GM12878 (cell line): ENCODE results near the gene ARFRP1. TPM values are rescaled to one million over a fixed set of nuclear protein-coding genes. Genes with fewer than 3 reads are reported as not detected.

ENCODE experiments used
- E2F8 ChIP-seq: fragments of 450-650 bp; IDR thresholded peaks from 2 replicates; pipeline ENCODE4 v1.6.1; 2018; ENCODE audit warnings: mild to moderate bottlenecking, low read depth, moderate library complexity; ENCODE audit not compliant: partially characterized antibody
- FOS ChIP-seq: IDR thresholded peaks from 3 replicates; pipeline ENCODE4 v1.6.1; 2011; ENCODE audit warnings: borderline replicate concordance; ENCODE audit not compliant: insufficient read length; ENCODE audit errors: extremely low read depth
- IKZF2 ChIP-seq, 2 experiments: fragments of 450-650 bp; IDR thresholded peaks; 2 replicates each; pipeline ENCODE4 v1.6.1; 2017; ENCODE audit warnings: mild to moderate bottlenecking in 2 of 2, moderate library complexity in 2 of 2
- MEF2A ChIP-seq: IDR thresholded peaks from 2 replicates; pipeline ENCODE4 v1.6.1; 2011; ENCODE audit warnings: low read depth, mild to moderate bottlenecking, low read length, moderate library complexity; ENCODE audit not compliant: insufficient read depth
- NFIC ChIP-seq: IDR thresholded peaks from 2 replicates; pipeline ENCODE4 v1.6.1; 2012; ENCODE audit warnings: low read depth, mild to moderate bottlenecking, inconsistent platforms, low read length, moderate library complexity
- NFYA ChIP-seq: IDR thresholded peaks from 2 replicates; pipeline ENCODE4 v1.6.1; 2011; ENCODE audit warnings: low read depth, mild to moderate bottlenecking, low read length, improper control_type of control experiment, borderline replicate concordance
- POLR2A ChIP-seq: IDR thresholded peaks from 2 replicates; pipeline ENCODE4 v1.6.1; 2011; ENCODE audit warnings: low read depth, mild to moderate bottlenecking, low read length
- SREBF1 ChIP-seq: IDR thresholded peaks from 2 replicates; pipeline ENCODE4 v1.6.1; 2012; ENCODE audit warnings: mild to moderate bottlenecking, low read length
- TCF12 ChIP-seq: IDR thresholded peaks from 2 replicates; pipeline ENCODE4 v1.6.1; 2011; ENCODE audit warnings: low read depth, mild to moderate bottlenecking, low read length
- TCF7 ChIP-seq: IDR thresholded peaks from 2 replicates; pipeline ENCODE4 v1.6.1; 2014; ENCODE audit warnings: antibody characterized with exemption, borderline replicate concordance
- ZBED1 ChIP-seq: IDR thresholded peaks from 2 replicates; pipeline ENCODE4 v1.6.1; 2016; ENCODE audit warnings: borderline replicate concordance
- polyA plus RNA-seq, 11 experiments: library from polyadenylated mRNA; depleted of rRNA in 4 of 11; unstranded in 6 of 11; stranded (reverse) in 5 of 11; fragments of >200 nt; fragmentation: Nextera tagmentation in 4 of 11; fragmentation: Illumina TruSeq in 1 of 11; extraction: Ambion mirVana in 4 of 11; extraction: Trizol in 1 of 11; gene quantifications; 1 replicate in 1 of 11; 2 replicates in 10 of 11; pipeline versions ENCODE4 v1.2.1 to v1.2.3, GENCODE V29; 2011 to 2016; ENCODE audit warnings: inconsistent platforms in 2 of 11, missing spikeins in 2 of 11, low read depth in 1 of 11
- total RNA-seq, 4 experiments: library from RNA; depleted of rRNA in 3 of 4; stranded (reverse); fragments of >200 nt in 3 of 4; fragmentation: Illumina TruSeq in 1 of 4; extraction: Trizol in 1 of 4; gene quantifications; 2 replicates each; pipeline versions ENCODE4 v1.2.1 to v1.2.3, GENCODE V29; 2013 to 2021
- TF ChIP-seq, protein P1 (sequence below): fragments of 450-650 bp; formaldehyde crosslinking; IDR thresholded peaks from 2 replicates; pipeline ENCODE4 v1.5.0; 2022; ENCODE audit warnings: mild to moderate bottlenecking, missing genetic modification characterization
- TF ChIP-seq, protein P2 (sequence below): fragments of 150-350 bp; IDR thresholded peaks from 2 replicates; pipeline ENCODE4 v1.6.1; 2016; ENCODE audit warnings: low read depth, low read length
- TF ChIP-seq, protein P3 (sequence below): IDR thresholded peaks from 2 replicates; pipeline ENCODE4 v1.6.1; 2011; ENCODE audit warnings: borderline replicate concordance, low read depth, mild to moderate bottlenecking, moderate library complexity, mixed read lengths, low read length; ENCODE audit not compliant: insufficient read depth; ENCODE audit errors: extremely low read length

Gene ARFRP1
- total and polyA plus RNA-seq, 10 of the 15 experiments (the other 5 are each of a cell fraction or from before 2014, with no cell fraction given) = 0.37 to 71.7 (median 34.6) TPM

GRCh38 chr20:63657937-63658748 lies 49.6 kb downstream of the ARFRP1 start, which contains the start of gene RTEL1 (continued):
- TF ChIP-seq IKZF2 (IDR thresholded peaks at IDR 0.05) (no peak), TCF7 (no peak), ZBED1 (no peak), NFIC (no peak), SREBF1 (peak; percentile 89), POLR2A (no peak; the same call in none of the 2 replicates), FOS (no peak), MEF2A (no peak), E2F8 (peak; percentile 95), TCF12 (peak; percentile 53; the same call in 1 of the 2 replicates), NFYA (no peak)
- TF ChIP-seq, protein P1, sequence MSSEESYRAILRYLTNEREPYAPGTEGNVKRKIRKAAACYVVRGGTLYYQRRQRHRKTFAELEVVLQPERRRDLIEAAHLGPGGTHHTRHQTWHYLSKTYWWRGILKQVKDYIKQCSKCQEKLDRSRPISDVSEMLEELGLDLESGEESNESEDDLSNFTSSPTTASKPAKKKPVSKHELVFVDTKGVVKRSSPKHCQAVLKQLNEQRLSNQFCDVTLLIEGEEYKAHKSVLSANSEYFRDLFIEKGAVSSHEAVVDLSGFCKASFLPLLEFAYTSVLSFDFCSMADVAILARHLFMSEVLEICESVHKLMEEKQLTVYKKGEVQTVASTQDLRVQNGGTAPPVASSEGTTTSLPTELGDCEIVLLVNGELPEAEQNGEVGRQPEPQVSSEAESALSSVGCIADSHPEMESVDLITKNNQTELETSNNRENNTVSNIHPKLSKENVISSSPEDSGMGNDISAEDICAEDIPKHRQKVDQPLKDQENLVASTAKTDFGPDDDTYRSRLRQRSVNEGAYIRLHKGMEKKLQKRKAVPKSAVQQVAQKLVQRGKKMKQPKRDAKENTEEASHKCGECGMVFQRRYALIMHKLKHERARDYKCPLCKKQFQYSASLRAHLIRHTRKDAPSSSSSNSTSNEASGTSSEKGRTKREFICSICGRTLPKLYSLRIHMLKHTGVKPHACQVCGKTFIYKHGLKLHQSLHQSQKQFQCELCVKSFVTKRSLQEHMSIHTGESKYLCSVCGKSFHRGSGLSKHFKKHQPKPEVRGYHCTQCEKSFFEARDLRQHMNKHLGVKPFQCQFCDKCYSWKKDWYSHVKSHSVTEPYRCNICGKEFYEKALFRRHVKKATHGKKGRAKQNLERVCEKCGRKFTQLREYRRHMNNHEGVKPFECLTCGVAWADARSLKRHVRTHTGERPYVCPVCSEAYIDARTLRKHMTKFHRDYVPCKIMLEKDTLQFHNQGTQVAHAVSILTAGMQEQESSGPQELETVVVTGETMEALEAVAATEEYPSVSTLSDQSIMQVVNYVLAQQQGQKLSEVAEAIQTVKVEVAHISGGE (CRISPR knock-in tag) = peak; percentile 95
- TF ChIP-seq, protein P2, sequence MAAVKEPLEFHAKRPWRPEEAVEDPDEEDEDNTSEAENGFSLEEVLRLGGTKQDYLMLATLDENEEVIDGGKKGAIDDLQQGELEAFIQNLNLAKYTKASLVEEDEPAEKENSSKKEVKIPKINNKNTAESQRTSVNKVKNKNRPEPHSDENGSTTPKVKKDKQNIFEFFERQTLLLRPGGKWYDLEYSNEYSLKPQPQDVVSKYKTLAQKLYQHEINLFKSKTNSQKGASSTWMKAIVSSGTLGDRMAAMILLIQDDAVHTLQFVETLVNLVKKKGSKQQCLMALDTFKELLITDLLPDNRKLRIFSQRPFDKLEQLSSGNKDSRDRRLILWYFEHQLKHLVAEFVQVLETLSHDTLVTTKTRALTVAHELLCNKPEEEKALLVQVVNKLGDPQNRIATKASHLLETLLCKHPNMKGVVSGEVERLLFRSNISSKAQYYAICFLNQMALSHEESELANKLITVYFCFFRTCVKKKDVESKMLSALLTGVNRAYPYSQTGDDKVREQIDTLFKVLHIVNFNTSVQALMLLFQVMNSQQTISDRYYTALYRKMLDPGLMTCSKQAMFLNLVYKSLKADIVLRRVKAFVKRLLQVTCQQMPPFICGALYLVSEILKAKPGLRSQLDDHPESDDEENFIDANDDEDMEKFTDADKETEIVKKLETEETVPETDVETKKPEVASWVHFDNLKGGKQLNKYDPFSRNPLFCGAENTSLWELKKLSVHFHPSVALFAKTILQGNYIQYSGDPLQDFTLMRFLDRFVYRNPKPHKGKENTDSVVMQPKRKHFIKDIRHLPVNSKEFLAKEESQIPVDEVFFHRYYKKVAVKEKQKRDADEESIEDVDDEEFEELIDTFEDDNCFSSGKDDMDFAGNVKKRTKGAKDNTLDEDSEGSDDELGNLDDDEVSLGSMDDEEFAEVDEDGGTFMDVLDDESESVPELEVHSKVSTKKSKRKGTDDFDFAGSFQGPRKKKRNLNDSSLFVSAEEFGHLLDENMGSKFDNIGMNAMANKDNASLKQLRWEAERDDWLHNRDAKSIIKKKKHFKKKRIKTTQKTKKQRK = no peak
- TF ChIP-seq, protein P3, sequence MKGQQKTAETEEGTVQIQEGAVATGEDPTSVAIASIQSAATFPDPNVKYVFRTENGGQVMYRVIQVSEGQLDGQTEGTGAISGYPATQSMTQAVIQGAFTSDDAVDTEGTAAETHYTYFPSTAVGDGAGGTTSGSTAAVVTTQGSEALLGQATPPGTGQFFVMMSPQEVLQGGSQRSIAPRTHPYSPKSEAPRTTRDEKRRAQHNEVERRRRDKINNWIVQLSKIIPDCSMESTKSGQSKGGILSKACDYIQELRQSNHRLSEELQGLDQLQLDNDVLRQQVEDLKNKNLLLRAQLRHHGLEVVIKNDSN = no peak
